ENCODE data around the gene CFC1. TPM values are rescaled to one million over a fixed set of nuclear protein-coding genes. Genes with fewer than 3 reads are reported as not detected.
"Not testable (repeated sequence)": the region's sequence is repeated elsewhere in the genome, so short reads cannot be mapped to it uniquely, and the experiment has no call there.

Gene CFC1
- total and polyA plus RNA-seq, 2 donors, result 2.6 to 11.4 TPM

DNA sequence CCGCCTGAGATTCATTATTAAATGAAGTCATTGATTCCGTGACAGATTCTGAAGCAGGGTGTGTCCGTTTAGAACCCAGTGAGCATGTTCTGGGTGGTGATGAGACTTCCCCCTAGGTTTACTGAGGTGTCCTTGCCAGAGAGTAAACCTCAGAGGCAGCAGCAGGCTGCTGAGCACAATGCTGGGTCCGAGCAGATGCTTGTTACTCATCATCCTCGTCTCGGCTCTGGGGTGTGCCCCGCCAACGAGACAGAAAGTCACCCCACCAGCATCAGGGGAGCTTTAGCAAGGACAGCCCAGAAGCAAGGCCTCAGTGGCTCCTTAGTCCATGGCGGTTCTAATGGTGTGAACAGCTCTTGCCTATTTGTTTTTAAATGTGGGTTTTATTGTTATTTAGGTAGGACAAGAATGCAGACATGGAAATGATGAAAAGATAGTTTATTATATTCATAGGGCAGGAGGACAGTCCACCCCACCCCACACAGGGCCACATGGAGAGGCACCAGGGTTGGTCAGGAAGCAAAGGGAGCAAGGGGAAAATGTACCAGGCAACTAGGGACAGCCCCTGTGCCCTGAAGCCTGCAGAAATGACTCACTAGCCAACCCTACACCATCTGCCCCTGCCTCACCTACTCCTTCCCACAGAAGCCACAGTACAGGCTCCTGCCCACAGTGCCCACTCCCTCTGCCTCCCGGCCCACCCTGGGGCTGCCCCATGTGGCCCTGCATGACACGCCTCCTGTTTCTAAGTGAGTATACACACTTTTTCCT is 10.5 kb downstream of the CFC1 start:
- WGBS, result no CpG with 5 or more reads among the region's 11 CpGs
- not testable (repeated sequence) for H3K36me3 ChIP-seq (ENCODE audit: control insufficient read depth in 2 of 2, insufficient read depth in 2 of 2, low read length in 1 of 2); DNase-seq (ENCODE audit: low read depth in 6 of 9, low spot score in 9 of 9); H3K27ac ChIP-seq (ENCODE audit: low read depth in 1 of 2, low read length in 1 of 2); H3K27me3 ChIP-seq (ENCODE audit: control insufficient read depth in 2 of 2, insufficient read depth in 1 of 2, low read length in 1 of 2); H3K9me3 ChIP-seq (ENCODE audit: control insufficient read depth in 2 of 2, insufficient read depth in 1 of 2, low read length in 1 of 2); H3K4me1 ChIP-seq (ENCODE audit: control insufficient read depth in 2 of 2, insufficient read depth in 2 of 2, low read length in 2 of 2); H3K4me3 ChIP-seq (ENCODE audit: low read length in 2 of 2)

GRCh38 chr2:130584726-130585125 is 14.6 kb downstream of the CFC1 start:
- H3K9me3 ChIP-seq (ENCODE audit: control insufficient read depth in 2 of 2, insufficient read depth in 1 of 2, low read length in 1 of 2), result not testable (repeated sequence)

GRCh38 chr2:130583582-130583981 is 15.8 kb downstream of the CFC1 start:
- not testable (repeated sequence) for H3K27ac ChIP-seq (ENCODE audit: low read depth in 1 of 2, low read length in 1 of 2); H3K4me3 ChIP-seq (ENCODE audit: low read length in 2 of 2); DNase-seq (ENCODE audit: low read depth in 6 of 9, low spot score in 9 of 9); H3K4me1 ChIP-seq (ENCODE audit: control insufficient read depth in 2 of 2, insufficient read depth in 2 of 2, low read length in 2 of 2); H3K36me3 ChIP-seq (ENCODE audit: control insufficient read depth in 2 of 2, insufficient read depth in 2 of 2, low read length in 1 of 2); H3K9me3 ChIP-seq (ENCODE audit: control insufficient read depth in 2 of 2, insufficient read depth in 1 of 2, low read length in 1 of 2); H3K27me3 ChIP-seq (ENCODE audit: control insufficient read depth in 2 of 2, insufficient read depth in 1 of 2, low read length in 1 of 2)
- WGBS, result 70% methylated on average over 4 of the region's 7 CpGs

More at GRCh38 chr2:130584726-130585125, 14.6 kb downstream of the CFC1 start:
- H3K27me3 ChIP-seq (ENCODE audit: control insufficient read depth in 2 of 2, insufficient read depth in 1 of 2, low read length in 1 of 2); H3K36me3 ChIP-seq (ENCODE audit: control insufficient read depth in 2 of 2, insufficient read depth in 2 of 2, low read length in 1 of 2); H3K4me1 ChIP-seq (ENCODE audit: control insufficient read depth in 2 of 2, insufficient read depth in 2 of 2, low read length in 2 of 2); DNase-seq (ENCODE audit: low read depth in 6 of 9, low spot score in 9 of 9); H3K27ac ChIP-seq (ENCODE audit: low read depth in 1 of 2, low read length in 1 of 2); H3K4me3 ChIP-seq (ENCODE audit: low read length in 2 of 2): not testable (repeated sequence)
- 98% methylated on average over 2 of the region's 4 CpGs for WGBS

DNA sequence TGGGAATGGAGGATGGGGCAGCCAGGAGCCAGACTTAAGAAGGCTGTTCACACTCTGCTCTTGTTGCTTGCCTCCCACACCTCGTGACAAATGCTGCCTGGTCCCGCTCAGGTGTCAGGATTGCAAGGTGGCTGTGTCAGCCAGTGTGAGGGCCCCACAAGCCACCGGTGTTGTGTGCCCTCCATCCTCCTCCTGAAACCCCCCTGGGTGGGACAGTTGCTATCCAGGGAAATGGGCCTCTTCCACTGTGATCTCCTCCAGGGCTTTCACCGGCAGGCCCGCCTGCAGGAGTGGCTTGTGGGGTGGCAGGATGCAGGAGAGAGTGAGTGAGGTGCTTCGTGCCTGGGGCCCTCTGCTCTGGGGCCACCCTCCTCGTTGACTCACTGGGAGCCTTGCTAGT is 16.4 kb downstream of the CFC1 start:
- 68% methylated on average over 3 of the region's 7 CpGs for WGBS

DNA sequence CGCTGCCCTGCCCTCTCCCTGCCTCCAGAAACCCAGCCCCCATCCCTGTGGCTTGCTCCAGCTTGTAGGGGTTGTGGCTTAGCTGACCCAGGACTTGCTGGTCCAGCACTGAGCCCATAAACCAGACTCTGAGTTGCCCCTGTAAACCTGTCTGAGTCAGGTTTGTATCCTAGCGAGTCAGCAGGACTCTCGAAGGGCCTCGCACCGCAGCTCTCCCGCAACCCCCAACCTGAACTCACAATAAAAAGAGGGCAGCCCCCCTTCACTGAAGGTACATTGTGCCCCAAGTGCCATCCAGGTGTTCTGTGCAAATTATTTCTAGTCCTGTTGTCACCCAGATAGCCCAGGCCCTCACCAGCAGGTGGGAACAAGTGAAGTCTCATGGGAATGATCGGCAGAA is 17.9 kb downstream of the CFC1 start:
- DNase-seq (ENCODE audit: low read depth in 6 of 9, low spot score in 9 of 9); H3K4me1 ChIP-seq (ENCODE audit: control insufficient read depth in 2 of 2, insufficient read depth in 2 of 2, low read length in 2 of 2); H3K4me3 ChIP-seq (ENCODE audit: low read length in 2 of 2); H3K9me3 ChIP-seq (ENCODE audit: control insufficient read depth in 2 of 2, insufficient read depth in 1 of 2, low read length in 1 of 2); H3K27me3 ChIP-seq (ENCODE audit: control insufficient read depth in 2 of 2, insufficient read depth in 1 of 2, low read length in 1 of 2); H3K27ac ChIP-seq (ENCODE audit: low read depth in 1 of 2, low read length in 1 of 2); H3K36me3 ChIP-seq (ENCODE audit: control insufficient read depth in 2 of 2, insufficient read depth in 2 of 2, low read length in 1 of 2): not testable (repeated sequence)
- 92% methylated on average over 6 of the region's 7 CpGs for WGBS

More for the DNA sequence above, 16.4 kb downstream of the CFC1 start:
- H3K9me3 ChIP-seq (ENCODE audit: control insufficient read depth in 2 of 2, insufficient read depth in 1 of 2, low read length in 1 of 2); DNase-seq (ENCODE audit: low read depth in 6 of 9, low spot score in 9 of 9); H3K4me3 ChIP-seq (ENCODE audit: low read length in 2 of 2); H3K36me3 ChIP-seq (ENCODE audit: control insufficient read depth in 2 of 2, insufficient read depth in 2 of 2, low read length in 1 of 2); H3K27ac ChIP-seq (ENCODE audit: low read depth in 1 of 2, low read length in 1 of 2); H3K27me3 ChIP-seq (ENCODE audit: control insufficient read depth in 2 of 2, insufficient read depth in 1 of 2, low read length in 1 of 2); H3K4me1 ChIP-seq (ENCODE audit: control insufficient read depth in 2 of 2, insufficient read depth in 2 of 2, low read length in 2 of 2): not testable (repeated sequence)

GRCh38 chr2:130579121-130579520 is 20.3 kb downstream of the CFC1 start:
- H3K36me3 ChIP-seq (ENCODE audit: control insufficient read depth in 2 of 2, insufficient read depth in 2 of 2, low read length in 1 of 2); H3K27me3 ChIP-seq (ENCODE audit: control insufficient read depth in 2 of 2, insufficient read depth in 1 of 2, low read length in 1 of 2); H3K27ac ChIP-seq (ENCODE audit: low read depth in 1 of 2, low read length in 1 of 2); H3K9me3 ChIP-seq (ENCODE audit: control insufficient read depth in 2 of 2, insufficient read depth in 1 of 2, low read length in 1 of 2); H3K4me3 ChIP-seq (ENCODE audit: low read length in 2 of 2); DNase-seq (ENCODE audit: low read depth in 6 of 9, low spot score in 9 of 9); H3K4me1 ChIP-seq (ENCODE audit: control insufficient read depth in 2 of 2, insufficient read depth in 2 of 2, low read length in 2 of 2): not testable (repeated sequence)
- WGBS, result 93% methylated on average over 5 of the region's 7 CpGs

GRCh38 chr2:130577559-130577958 is 21.8 kb downstream of the CFC1 start:
- not testable (repeated sequence) for DNase-seq (ENCODE audit: low read depth in 6 of 9, low spot score in 9 of 9); H3K4me3 ChIP-seq (ENCODE audit: low read length in 2 of 2); H3K27ac ChIP-seq (ENCODE audit: low read depth in 1 of 2, low read length in 1 of 2); H3K36me3 ChIP-seq (ENCODE audit: control insufficient read depth in 2 of 2, insufficient read depth in 2 of 2, low read length in 1 of 2); H3K9me3 ChIP-seq (ENCODE audit: control insufficient read depth in 2 of 2, insufficient read depth in 1 of 2, low read length in 1 of 2); H3K4me1 ChIP-seq (ENCODE audit: control insufficient read depth in 2 of 2, insufficient read depth in 2 of 2, low read length in 2 of 2); H3K27me3 ChIP-seq (ENCODE audit: control insufficient read depth in 2 of 2, insufficient read depth in 1 of 2, low read length in 1 of 2)
- no CpG with 5 or more reads among the region's 4 CpGs for WGBS

GRCh38 chr2:130576209-130576784 is 23.1 kb downstream of the CFC1 start:
- not testable (repeated sequence) for H3K36me3 ChIP-seq (ENCODE audit: control insufficient read depth in 2 of 2, insufficient read depth in 2 of 2, low read length in 1 of 2); DNase-seq (ENCODE audit: low read depth in 6 of 9, low spot score in 9 of 9); H3K27ac ChIP-seq (ENCODE audit: low read depth in 1 of 2, low read length in 1 of 2); H3K4me1 ChIP-seq (ENCODE audit: control insufficient read depth in 2 of 2, insufficient read depth in 2 of 2, low read length in 2 of 2); H3K27me3 ChIP-seq (ENCODE audit: control insufficient read depth in 2 of 2, insufficient read depth in 1 of 2, low read length in 1 of 2); H3K9me3 ChIP-seq (ENCODE audit: control insufficient read depth in 2 of 2, insufficient read depth in 1 of 2, low read length in 1 of 2); H3K4me3 ChIP-seq (ENCODE audit: low read length in 2 of 2)
- no CpG with 5 or more reads among the region's 8 CpGs for WGBS

DNA sequence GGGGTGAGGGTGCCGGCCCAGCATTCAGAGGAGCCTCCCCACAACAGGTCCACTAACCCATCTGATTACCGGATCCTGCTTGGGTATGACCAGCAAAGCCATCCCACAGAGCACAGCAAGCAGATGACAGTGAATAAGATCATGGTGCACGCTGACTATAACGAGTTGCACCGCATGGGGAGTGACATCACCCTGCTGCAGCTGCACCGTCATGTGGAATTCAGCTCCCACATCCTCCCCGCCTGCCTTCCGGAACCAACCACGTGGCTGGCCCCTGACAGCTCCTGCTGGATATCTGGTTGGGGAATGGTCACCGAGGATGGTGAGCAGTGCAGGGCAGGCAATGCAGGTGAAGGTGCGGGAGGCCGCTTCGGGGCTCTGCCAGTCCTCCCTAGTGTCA is 25.1 kb downstream of the CFC1 start:
- not testable (repeated sequence) for H3K27me3 ChIP-seq (ENCODE audit: control insufficient read depth in 2 of 2, insufficient read depth in 1 of 2, low read length in 1 of 2); H3K36me3 ChIP-seq (ENCODE audit: control insufficient read depth in 2 of 2, insufficient read depth in 2 of 2, low read length in 1 of 2); H3K9me3 ChIP-seq (ENCODE audit: control insufficient read depth in 2 of 2, insufficient read depth in 1 of 2, low read length in 1 of 2); H3K4me3 ChIP-seq (ENCODE audit: low read length in 2 of 2); H3K4me1 ChIP-seq (ENCODE audit: control insufficient read depth in 2 of 2, insufficient read depth in 2 of 2, low read length in 2 of 2); DNase-seq (ENCODE audit: low read depth in 6 of 9, low spot score in 9 of 9); H3K27ac ChIP-seq (ENCODE audit: low read depth in 1 of 2, low read length in 1 of 2)
- WGBS, result 88% methylated on average over 7 of the region's 13 CpGs
